Sigmoid colon (tissue), 7 donors: ENCODE data around the gene GREB1. TPM values are rescaled to one million over a fixed set of nuclear protein-coding genes. Genes with fewer than 3 reads are reported as not detected.

Experiments used
- DNase-seq: peaks from one replicate; pipeline ENCODE4 v3.0.0-alpha.2; 2019
- H3K27ac ChIP-seq, 4 donors: fragments of 200-600 bp; sonication (generic); one replicate each; pipeline ENCODE4 v1.5.1; 2016 to 2019; ENCODE audit warnings: mild to moderate bottlenecking in 1 of 4
- H3K27me3 ChIP-seq, 3 donors: fragments of 200-600 bp; sonication (generic); one replicate each; pipeline ENCODE4 v1.5.1; 2019; ENCODE audit warnings: mild to moderate bottlenecking in 1 of 3
- H3K36me3 ChIP-seq, 4 donors: fragments of 200-600 bp; sonication (generic); one replicate each; pipeline ENCODE4 v1.5.1; 2016 to 2019
- H3K4me1 ChIP-seq, 4 donors: fragments of 200-600 bp; sonication (generic); one replicate each; pipeline ENCODE4 v1.5.1; 2017 to 2019
- H3K4me3 ChIP-seq, 4 donors: fragments of 200-600 bp; sonication (generic); one replicate each; pipeline ENCODE4 v1.5.1; 2017 to 2019; ENCODE audit warnings: mild to moderate bottlenecking in 2 of 4, moderate library complexity in 1 of 4
- H3K9me3 ChIP-seq, 4 donors: fragments of 200-600 bp in 3 of 4; sonication (generic) in 3 of 4; one replicate each; pipeline versions ENCODE4 v1.5.1 to v1.6.1; 2013 to 2019
- CTCF ChIP-seq, 4 experiments: fragments of 450-650 bp in 3 of 4; fragments of 200-600 bp in 1 of 4; IDR thresholded peaks; one replicate each; pipeline ENCODE4 v1.5.1; 2016 to 2019; ENCODE audit warnings: antibody characterized with exemption in 4 of 4, mild to moderate bottlenecking in 3 of 4, moderate library complexity in 2 of 4
- EP300 ChIP-seq, 4 donors: sonication (generic); formaldehyde crosslinking; IDR thresholded peaks; one replicate each; pipeline ENCODE4 v1.6.1; 2017; ENCODE audit warnings: antibody characterized with exemption in 4 of 4
- POLR2A ChIP-seq, 2 donors: fragments of 450-650 bp; IDR thresholded peaks; one replicate each; pipeline ENCODE4 v1.6.1; 2016; ENCODE audit warnings: antibody characterized with exemption in 2 of 2, mild to moderate bottlenecking in 2 of 2, moderate library complexity in 2 of 2
- POLR2AphosphoS5 ChIP-seq, 4 donors: sonication (generic); formaldehyde crosslinking; IDR thresholded peaks; one replicate each; pipeline ENCODE4 v1.6.1; 2017; ENCODE audit warnings: antibody characterized with exemption in 4 of 4
- WGBS, 2 donors: extraction: QIAGEN DNeasy Blood & Tissue Kit; methylation state at CpG; one replicate each; pipeline ENCODE4 v1.1.7; 2013; 5-methylcytosine and 5-hydroxymethylcytosine counted together
- intact Hi-C: fragments of 100-400 bp; cut with DNase I; formaldehyde crosslinking; loops from one replicate; pipeline ENCODE4 v1.15.1; 2023
- polyA plus RNA-seq, 3 donors: library from polyadenylated mRNA; stranded (reverse); fragments of 200-250 nt; gene quantifications; one replicate each; pipeline ENCODE4 v1.2.3, GENCODE V29; 2013
- total RNA-seq, 4 donors: library from RNA; depleted of rRNA; stranded (reverse); fragments of >200 nt; gene quantifications; one replicate each; pipeline ENCODE4 v1.1.0, GENCODE V29; 2016
- donor health status: healthy with polysubstance abuse.
- donor health status: Bipolar disorder and iron deficiency.
- donor health status: healthy.

The GREB1 gene
- total and polyA plus RNA-seq, 7 donors = 0.28 to 2.5 (median 1.1) TPM; not detected in 1

GRCh38 chr2:11618708-11619062 is 84.8 kb downstream of the GREB1 start:
- intact Hi-C loops = no loop called here
- TF ChIP-seq POLR2AphosphoS5 (IDR thresholded peaks at IDR 0.05) = no peak
- TF ChIP-seq POLR2A (IDR thresholded peaks at IDR 0.05) = no peak
- TF ChIP-seq CTCF (IDR thresholded peaks at IDR 0.05) = no peak
- no peak for TF ChIP-seq EP300 (IDR thresholded peaks at IDR 0.05)
- WGBS, 2 donors = 95% methylated on average over 20 of the region's 20 CpGs
- no peak for DNase-seq
- H3K36me3 ChIP-seq = no peaks in the 10 kb centered on the region
- H3K4me1 ChIP-seq = no peaks in the 10 kb centered on the region
- H3K27me3 ChIP-seq = no peaks in the 10 kb centered on the region
- no peaks in the 10 kb centered on the region for H3K9me3 ChIP-seq
- H3K27ac ChIP-seq = no peak overlapping the region
- H3K4me3 ChIP-seq = no peak overlapping the region

- Histone ChIP-seq H3K27me3 (no peaks in the 10 kb centered on the region), H3K9me3 (no peaks in the 10 kb centered on the region), H3K4me1 (no peaks in the 10 kb centered on the region), H3K27ac (no peak overlapping the region), H3K36me3 (no peaks in the 10 kb centered on the region), H3K4me3 (no peak overlapping the region)
- TF ChIP-seq POLR2AphosphoS5 (IDR thresholded peaks at IDR 0.05) (no peak), CTCF (IDR thresholded peaks at IDR 0.05) (no peak), EP300 (IDR thresholded peaks at IDR 0.05) (no peak), POLR2A (IDR thresholded peaks at IDR 0.05) (no peak)
- intact Hi-C loops = no loop called here
- WGBS, 2 donors = 25 to 60% methylated on average over 2 of the region's 2 CpGs
- DNase-seq = no peak
Observed at GRCh38 chr2:11621410-11621809, 87.6 kb downstream of the GREB1 start.

GRCh38 chr2:11622611-11623010 is 88.8 kb downstream of the GREB1 start:
- DNase-seq = no peak
- H3K4me1 ChIP-seq = no peaks in the 10 kb centered on the region
- H3K27ac ChIP-seq = no peak overlapping the region
- intact Hi-C loops = no loop called here
- no peaks in the 10 kb centered on the region for H3K36me3 ChIP-seq
- no peaks in the 10 kb centered on the region for H3K27me3 ChIP-seq
- TF ChIP-seq CTCF (IDR thresholded peaks at IDR 0.05) (no peak), POLR2AphosphoS5 (IDR thresholded peaks at IDR 0.05) (no peak), POLR2A (IDR thresholded peaks at IDR 0.05) (no peak), EP300 (IDR thresholded peaks at IDR 0.05) (no peak)
- peaks cover 0 to 6% (median 2%) of the 10 kb centered on the region in 4 donors for H3K9me3 ChIP-seq
- H3K4me3 ChIP-seq = no peak overlapping the region
- WGBS, 2 donors = 83 to 91% methylated on average over 1 of the region's 1 CpG

- Histone ChIP-seq H3K4me3 (no peak overlapping the region), H3K27ac (no peak overlapping the region), H3K9me3 (peaks cover 0 to 6% (median 2%) of the 10 kb centered on the region in 4 donors), H3K4me1 (no peaks in the 10 kb centered on the region), H3K36me3 (no peaks in the 10 kb centered on the region), H3K27me3 (no peaks in the 10 kb centered on the region)
- 86 to 91% methylated on average over 10 of the region's 10 CpGs for WGBS, 2 donors
- DNase-seq = no peak
- intact Hi-C loops = no loop called here
- no peak for TF ChIP-seq POLR2AphosphoS5 (IDR thresholded peaks at IDR 0.05)
- no peak for TF ChIP-seq EP300 (IDR thresholded peaks at IDR 0.05)
- no peak for TF ChIP-seq POLR2A (IDR thresholded peaks at IDR 0.05)
- TF ChIP-seq CTCF (IDR thresholded peaks at IDR 0.05) = no peak
Observed at GRCh38 chr2:11624893-11625292, 91.0 kb downstream of the GREB1 start.

- Histone ChIP-seq H3K27me3 (no peaks in the 10 kb centered on the region), H3K4me3 (no peak overlapping the region), H3K9me3 (peaks cover 0 to 6% (median 2%) of the 10 kb centered on the region in 4 donors), H3K27ac (no peak overlapping the region), H3K36me3 (no peaks in the 10 kb centered on the region), H3K4me1 (no peaks in the 10 kb centered on the region)
- intact Hi-C loops = no loop called here
- TF ChIP-seq POLR2AphosphoS5 (IDR thresholded peaks at IDR 0.05) = no peak
- no peak for TF ChIP-seq CTCF (IDR thresholded peaks at IDR 0.05)
- TF ChIP-seq EP300 (IDR thresholded peaks at IDR 0.05) = no peak
- no peak for TF ChIP-seq POLR2A (IDR thresholded peaks at IDR 0.05)
- 85 to 91% methylated on average over 10 of the region's 10 CpGs for WGBS, 2 donors
- DNase-seq = no peak
Observed at GRCh38 chr2:11625671-11626070, 91.8 kb downstream of the GREB1 start.
